A673 (cell line): ENCODE data around the gene HIC2. TPM values are rescaled to one million over a fixed set of nuclear protein-coding genes. Genes with fewer than 3 reads are reported as not detected.
"Not testable (repeated sequence)": the region's sequence is repeated elsewhere in the genome, so short reads cannot be mapped to it uniquely, and the experiment has no call there.

ENCODE experiments used
- BruUV-seq: library from RNA; stranded (reverse); fragments of 400-500 nt; replicated peaks from 2 replicates; lab custom pipeline; 2021; lab: Mats Ljungman, UMichigan
- CTCF ChIA-PET: fragments of 300-600 bp; sonication (Branson Sonifier 250); formaldehyde crosslinking; loops from one replicate; lab custom pipeline; 2022; ENCODE audit warnings: antibody characterized with exemption; lab: Charles Lee
- POLR2A ChIA-PET: fragments of 300-600 bp; sonication (Branson Sonifier 250); formaldehyde crosslinking; loops from one replicate; lab custom pipeline; 2022; ENCODE audit warnings: antibody characterized with exemption; ENCODE audit not compliant: low non-redundant PET; lab: Charles Lee
- DNase-seq: peaks from one replicate; pipeline ENCODE4 v3.0.0-alpha.2; 2015; ENCODE audit warnings: low spot score
- H3K27ac ChIP-seq: fragments of 200-600 bp; sonication (generic); 2 replicates; pipeline ENCODE4 v1.5.1; 2016; ENCODE audit warnings: mixed run types, low read depth, mild to moderate bottlenecking, mixed read lengths, antibody characterized with exemption, low read length; ENCODE audit not compliant: poor library complexity, severe bottlenecking
- H3K27me3 ChIP-seq: fragments of 200-600 bp; sonication (generic); replicated peaks from 2 replicates; pipeline ENCODE4 v1.6.1; 2017; ENCODE audit warnings: mixed run types, low read depth, mild to moderate bottlenecking, mixed read lengths, antibody characterized with exemption, low read length; ENCODE audit not compliant: insufficient read depth, poor library complexity
- H3K36me3 ChIP-seq: fragments of 200-600 bp; sonication (generic); 2 replicates; pipeline ENCODE4 v1.6.1; 2016; ENCODE audit warnings: mixed run types, mild to moderate bottlenecking, mixed read lengths, antibody characterized with exemption, low read length; ENCODE audit not compliant: insufficient read depth, poor library complexity, severe bottlenecking
- H3K4me1 ChIP-seq: fragments of 200-600 bp; sonication (generic); 2 replicates; pipeline ENCODE4 v1.6.1; 2017; ENCODE audit warnings: mixed run types, mild to moderate bottlenecking, mixed read lengths, antibody characterized with exemption, low read length; ENCODE audit not compliant: insufficient read depth, poor library complexity, severe bottlenecking
- H3K4me3 ChIP-seq: fragments of 200-600 bp; sonication (generic); 2 replicates; pipeline ENCODE4 v1.5.1; 2016; ENCODE audit warnings: low read depth, mixed run types, mild to moderate bottlenecking, mixed read lengths, low read length; ENCODE audit not compliant: poor library complexity, severe bottlenecking
- H3K9me3 ChIP-seq: fragments of 200-600 bp; sonication (generic); 2 replicates; pipeline ENCODE4 v1.6.1; 2016; ENCODE audit warnings: mixed run types, low read depth, mild to moderate bottlenecking, mixed read lengths, antibody characterized with exemption, low read length; ENCODE audit not compliant: poor library complexity, severe bottlenecking
- intact Hi-C: fragments of 100-400 bp; cut with micrococcal nuclease; formaldehyde crosslinking; loops from one replicate; pipeline ENCODE4 v1.10.0; 2022; ENCODE audit not compliant: unreplicated experiment
- total RNA-seq: library from RNA; stranded (reverse); gene quantifications from 2 replicates; pipeline ENCODE4 v1.2.3, GENCODE V29; 2021

Gene HIC2
- total RNA-seq, 1 experiment from 2014 or later = 11.3 TPM

DNA sequence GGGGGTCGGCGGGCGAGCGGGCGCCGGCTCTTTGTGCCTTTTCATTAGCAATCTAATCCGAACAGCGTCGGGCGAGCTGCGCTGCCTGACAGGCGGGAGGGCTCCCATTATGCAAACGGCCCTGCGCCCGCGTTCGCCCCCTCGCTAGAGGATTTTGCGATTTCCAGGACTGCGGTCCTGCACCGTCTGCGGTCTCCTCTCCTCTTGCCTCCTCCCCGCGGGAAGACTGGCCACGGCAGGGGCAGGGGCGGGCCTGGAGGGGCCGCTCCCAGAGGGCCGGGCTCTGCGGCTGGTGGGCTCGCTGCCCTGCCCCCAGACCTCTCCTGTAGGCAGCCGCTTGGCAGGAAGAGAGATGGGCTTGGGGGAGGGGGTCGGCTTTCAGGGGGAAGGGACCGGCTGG, 682 bp downstream of the HIC2 start:
- DNase-seq = not testable (repeated sequence)

DNA sequence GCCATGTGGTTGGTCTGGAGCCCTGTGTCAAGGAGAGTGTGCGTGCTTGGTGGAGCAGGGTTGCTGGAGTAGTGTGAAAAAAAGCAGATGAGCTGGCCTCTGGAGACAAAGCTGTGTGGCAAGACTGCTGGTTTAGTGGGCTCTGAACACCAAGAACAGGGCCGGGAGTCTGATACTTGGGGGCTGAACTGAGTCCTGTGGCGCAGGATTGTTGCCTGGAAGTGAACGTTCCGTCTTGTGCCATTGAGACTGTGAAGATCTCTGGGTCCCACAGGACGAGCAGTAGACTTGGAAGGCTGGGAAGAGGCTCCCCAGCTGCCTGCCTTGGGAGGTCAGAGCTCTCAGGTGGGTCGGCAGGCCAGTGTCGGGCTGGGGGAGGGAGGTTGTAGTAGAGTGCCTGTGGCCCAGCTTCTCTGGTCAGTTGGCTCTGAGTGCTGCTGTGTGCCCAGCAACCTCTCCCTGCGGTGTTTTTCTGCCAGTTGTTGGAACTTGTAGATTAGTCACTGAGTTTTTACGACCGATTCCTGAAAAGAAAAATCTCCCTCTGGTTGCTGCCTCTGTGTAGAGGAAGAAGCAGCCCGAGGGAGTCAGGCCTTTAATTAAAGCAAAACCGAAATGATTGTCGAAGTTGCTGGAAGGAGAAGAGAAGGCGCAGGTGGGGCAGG, 1.9 kb downstream of the HIC2 start:
- H3K27me3 ChIP-seq, intact Hi-C loops, CTCF ChIA-PET, DNase-seq, H3K4me1 ChIP-seq, H3K4me3 ChIP-seq, POLR2A ChIA-PET, H3K27ac ChIP-seq, H3K9me3 ChIP-seq, H3K36me3 ChIP-seq: not testable (repeated sequence)
- BruUV-seq = TSS peak; percentile 78

More for the DNA sequence above, 682 bp downstream of the HIC2 start:
- POLR2A ChIA-PET, intact Hi-C loops, H3K27ac ChIP-seq, H3K27me3 ChIP-seq, H3K4me1 ChIP-seq, H3K36me3 ChIP-seq, CTCF ChIA-PET, H3K9me3 ChIP-seq, BruUV-seq: not testable (repeated sequence)
- peak overlapping the region; percentile 43 for H3K4me3 ChIP-seq

DNA sequence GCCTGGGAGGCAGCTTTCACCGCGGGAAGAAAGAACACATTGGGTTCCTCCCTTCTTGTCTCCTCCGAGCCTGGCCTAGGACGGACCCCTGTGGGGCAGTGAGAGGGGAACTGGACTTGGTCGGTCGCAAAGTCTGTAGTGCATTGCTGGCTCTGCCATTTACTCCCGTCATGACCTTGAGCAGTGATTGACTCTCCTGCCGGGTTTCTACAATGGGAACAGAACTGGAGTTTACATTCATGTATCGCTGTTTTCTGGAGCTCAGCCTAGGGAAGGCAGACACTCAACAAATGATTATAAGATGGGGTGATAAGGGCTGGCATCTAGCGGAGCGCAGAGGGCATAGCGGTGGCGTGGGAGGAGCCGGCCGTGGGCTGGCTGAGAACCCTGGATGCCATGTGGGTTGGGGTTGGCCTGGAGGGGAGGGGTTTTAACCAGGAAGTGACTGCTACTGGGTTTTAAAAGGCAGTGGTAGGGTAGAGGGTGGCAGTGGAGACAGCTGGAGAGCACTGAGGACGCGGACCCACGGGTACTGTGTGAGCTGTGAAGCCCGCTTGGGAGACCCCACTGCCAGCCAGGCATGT, 3.1 kb downstream of the HIC2 start:
- H3K4me1 ChIP-seq = not testable (repeated sequence)

DNA sequence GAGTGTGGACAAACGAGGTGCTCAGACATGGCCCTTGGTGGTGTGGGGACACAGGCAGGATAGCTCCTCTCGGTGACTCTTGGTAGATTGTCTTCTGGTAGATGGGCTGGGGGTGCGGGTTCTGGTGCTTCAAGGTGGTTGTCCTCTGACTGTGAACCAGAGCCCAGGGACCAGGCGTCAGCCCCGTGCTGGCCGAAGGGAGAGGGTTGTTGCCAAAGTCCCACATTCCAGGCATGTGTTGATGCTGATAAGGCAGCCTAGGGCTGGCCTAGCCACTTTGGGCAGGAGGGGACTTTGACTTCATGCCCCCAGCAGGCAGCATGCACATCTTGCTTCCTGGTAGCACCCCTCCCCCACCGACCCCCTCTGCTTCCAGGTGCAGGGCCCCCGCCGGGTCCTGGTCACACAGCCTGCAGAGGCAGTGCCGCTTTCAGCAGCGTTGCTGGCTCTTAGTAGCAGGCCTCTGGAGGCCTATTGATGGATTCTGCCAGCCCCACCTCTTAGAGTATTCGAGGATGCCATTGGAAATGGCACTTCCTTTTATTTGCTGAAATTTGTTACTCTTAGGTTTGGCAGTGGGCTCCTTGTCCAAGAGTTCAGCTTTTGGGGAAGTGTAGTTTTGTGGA, 7.0 kb downstream of the HIC2 start:
- CTCF ChIA-PET, POLR2A ChIA-PET, H3K4me1 ChIP-seq, BruUV-seq, H3K27me3 ChIP-seq, intact Hi-C loops, H3K27ac ChIP-seq, H3K9me3 ChIP-seq, H3K36me3 ChIP-seq, DNase-seq, H3K4me3 ChIP-seq: not testable (repeated sequence)

More for the DNA sequence above, 3.1 kb downstream of the HIC2 start:
- CTCF ChIA-PET, POLR2A ChIA-PET, H3K27ac ChIP-seq, DNase-seq, H3K27me3 ChIP-seq, intact Hi-C loops, H3K36me3 ChIP-seq, BruUV-seq, H3K4me3 ChIP-seq, H3K9me3 ChIP-seq: not testable (repeated sequence)

DNA sequence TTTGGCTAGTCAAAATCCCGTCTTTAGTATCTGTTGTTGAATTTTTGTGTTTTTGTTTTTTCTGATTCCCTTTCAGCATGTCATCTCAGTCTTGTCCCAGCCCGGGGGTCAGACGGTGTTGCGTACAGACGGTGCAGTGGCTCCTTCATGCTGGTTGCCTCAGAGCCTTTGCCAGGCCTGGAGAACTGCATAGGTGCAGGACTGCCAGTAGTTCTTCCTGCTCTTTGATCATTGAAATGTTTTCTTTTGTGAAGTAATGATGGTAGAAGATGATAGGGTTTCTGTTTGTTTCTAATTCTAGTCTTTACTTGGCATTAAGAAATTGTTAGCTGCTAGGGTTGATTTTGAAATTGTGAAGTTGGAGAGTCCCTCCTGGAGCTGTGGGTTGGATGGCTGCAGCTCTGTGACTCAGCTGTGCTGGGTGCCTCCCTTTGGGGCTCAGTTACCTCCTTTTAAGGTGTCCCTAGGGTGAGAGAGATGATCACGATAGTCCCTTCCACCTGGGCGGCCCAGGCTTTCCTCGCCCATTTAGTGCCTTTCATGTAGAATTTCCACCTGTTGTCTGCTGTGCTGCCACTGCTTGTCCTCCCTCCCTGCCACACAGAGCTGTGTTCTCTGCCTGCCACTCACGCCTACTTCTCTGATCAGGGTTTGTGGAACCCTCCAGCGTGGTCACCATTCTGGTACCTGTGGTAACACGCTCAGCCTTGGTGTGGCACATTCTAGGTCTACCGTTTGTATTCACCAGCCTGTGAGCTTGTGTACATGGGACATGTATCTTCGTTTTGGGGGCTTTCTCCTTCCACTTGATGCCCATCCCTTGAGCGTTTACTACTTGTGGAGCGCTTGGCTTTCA, 17.4 kb downstream of the HIC2 start:
- CTCF ChIA-PET, H3K4me3 ChIP-seq, DNase-seq, BruUV-seq, POLR2A ChIA-PET, H3K36me3 ChIP-seq, H3K9me3 ChIP-seq, H3K27me3 ChIP-seq, intact Hi-C loops, H3K4me1 ChIP-seq, H3K27ac ChIP-seq: not testable (repeated sequence)

DNA sequence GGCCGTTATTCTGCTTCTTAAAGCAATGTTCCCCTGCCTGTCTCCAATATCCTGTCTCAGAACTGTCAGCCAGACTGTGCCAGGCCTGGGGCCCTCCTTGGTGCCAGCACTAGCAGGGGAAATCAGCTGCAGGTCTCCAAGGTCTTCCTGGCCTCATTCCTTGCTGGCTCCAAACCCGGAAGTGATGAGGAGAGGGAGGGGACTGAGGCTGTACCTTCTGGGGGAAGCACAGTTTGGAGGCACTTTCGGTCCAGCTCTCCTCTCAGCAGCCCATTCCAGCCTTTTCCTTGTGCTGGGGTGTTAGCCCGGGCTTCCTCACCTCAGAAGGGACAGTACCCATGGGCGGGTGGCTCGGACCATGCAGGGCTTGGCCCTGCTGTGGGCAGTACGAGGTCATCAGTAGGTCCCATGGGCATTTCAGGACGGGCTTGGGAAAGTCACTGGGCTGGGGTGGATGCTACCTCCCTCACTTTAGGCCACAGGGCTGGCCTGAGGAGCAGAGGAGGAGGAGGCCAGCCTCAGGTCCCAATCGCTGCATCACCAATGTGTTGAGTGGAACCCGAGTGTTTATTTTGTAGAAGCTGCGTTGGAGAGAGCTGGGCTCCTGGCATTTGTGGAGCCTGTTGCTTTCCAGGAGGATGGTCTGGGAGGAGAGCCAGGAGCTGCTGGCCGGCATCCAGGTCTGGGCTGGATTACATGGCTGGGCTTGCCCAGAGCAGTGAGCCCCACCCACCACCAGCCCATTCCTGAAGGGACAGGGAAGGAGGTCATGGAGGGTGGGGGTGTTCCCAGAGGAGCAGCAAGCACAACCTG, 19.0 kb downstream of the HIC2 start:
- H3K36me3 ChIP-seq, H3K9me3 ChIP-seq, H3K4me1 ChIP-seq, H3K27ac ChIP-seq, POLR2A ChIA-PET, DNase-seq, CTCF ChIA-PET, H3K27me3 ChIP-seq, intact Hi-C loops, BruUV-seq, H3K4me3 ChIP-seq: not testable (repeated sequence)

DNA sequence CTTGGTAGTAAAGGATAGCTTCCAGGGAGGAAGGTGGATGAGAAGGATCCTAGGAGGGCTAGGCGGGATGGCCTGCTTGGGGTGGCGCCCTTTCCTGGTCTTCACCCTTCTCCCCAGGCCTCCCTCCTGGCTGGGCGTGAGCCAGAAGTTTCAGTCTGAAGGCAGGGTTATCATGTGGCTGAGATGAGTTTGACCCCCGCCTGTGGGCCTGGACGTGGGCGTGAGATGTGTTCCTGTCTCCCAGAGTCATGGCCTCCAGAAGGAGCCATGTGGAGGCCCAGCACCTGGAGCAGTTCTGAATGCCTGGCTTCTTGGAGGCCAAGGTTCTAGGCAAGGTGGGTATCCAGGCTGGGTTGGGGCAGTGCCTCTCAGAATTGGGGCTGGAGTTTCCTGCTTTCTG, 20.8 kb downstream of the HIC2 start:
- DNase-seq, BruUV-seq, CTCF ChIA-PET, H3K27ac ChIP-seq, POLR2A ChIA-PET, H3K9me3 ChIP-seq, H3K36me3 ChIP-seq, H3K4me3 ChIP-seq, H3K27me3 ChIP-seq, H3K4me1 ChIP-seq, intact Hi-C loops: not testable (repeated sequence)
